K562 (cell line): ENCODE measurements around the gene MRPL44. TPM values are rescaled to one million over a fixed set of nuclear protein-coding genes. Genes with fewer than 3 reads are reported as not detected.

ENCODE experiments used
- GABPB1 ChIP-seq: sonication (generic); formaldehyde crosslinking; IDR thresholded peaks from 2 replicates; pipeline ENCODE4 v1.8.0; 2022; ENCODE audit warnings: mild to moderate bottlenecking, missing genetic modification reagents
- HMGN3 ChIP-seq: IDR thresholded peaks from 2 replicates; pipeline ENCODE4 v1.6.1; 2011; ENCODE audit warnings: borderline replicate concordance, low read depth, mild to moderate bottlenecking, mixed read lengths, low read length; ENCODE audit not compliant: insufficient read length; ENCODE audit errors: extremely low read depth
- NONO ChIP-seq, 2 experiments: fragments of 200-400 bp in 1 of 2; fragments of 450-650 bp in 1 of 2; formaldehyde crosslinking in 1 of 2; IDR thresholded peaks; 2 replicates each; pipeline ENCODE4 v1.6.1; 2017; ENCODE audit warnings: low read depth in 2 of 2, mild to moderate bottlenecking in 2 of 2, moderate library complexity in 2 of 2, low read length in 1 of 2
- PCBP1 ChIP-seq: fragments of 200-400 bp; formaldehyde crosslinking; IDR thresholded peaks from 2 replicates; pipeline ENCODE4 v1.6.1; 2018; ENCODE audit warnings: mild to moderate bottlenecking, low read depth, low read length; ENCODE audit not compliant: poor library complexity, severe bottlenecking
- POLR2G ChIP-seq: fragments of 200-400 bp; formaldehyde crosslinking; IDR thresholded peaks from 2 replicates; pipeline ENCODE4 v1.6.1; 2017; ENCODE audit warnings: low read depth, mild to moderate bottlenecking, antibody characterized with exemption, low read length, moderate library complexity
- polyA plus RNA-seq, 8 experiments: library from polyadenylated mRNA; depleted of rRNA in 4 of 8; stranded (reverse) in 5 of 8; unstranded in 3 of 8; fragments of >200 nt; fragmentation: Nextera tagmentation in 2 of 8; fragmentation: Illumina TruSeq in 1 of 8; extraction: Ambion mirVana in 2 of 8; extraction: Trizol in 1 of 8; gene quantifications; 2 replicates each; pipeline versions ENCODE4 v1.2.1 to v1.2.3, GENCODE V29; 2011 to 2014; ENCODE audit warnings: inconsistent platforms in 1 of 8, missing spikeins in 1 of 8
- total RNA-seq, 7 experiments: library from RNA; depleted of rRNA in 6 of 7; stranded (reverse); fragments of >200 nt in 6 of 7; fragmentation: Illumina TruSeq in 2 of 7; extraction: Trizol in 2 of 7; gene quantifications; 2 replicates each; pipeline versions ENCODE4 v1.2.1 to v1.2.3, GENCODE V29; 2011 to 2021; ENCODE audit warnings: low replicate concordance in 1 of 7
- TF ChIP-seq, protein P1 (sequence below), 2 experiments: fragments of 450-650 bp in 1 of 2; sonication (generic) in 1 of 2; formaldehyde crosslinking in 1 of 2; IDR thresholded peaks; 2 replicates each; pipeline versions ENCODE4 v1.7.1 to v1.9.0; 2016 to 2022; ENCODE audit warnings: inconsistent platforms in 1 of 2, mild to moderate bottlenecking in 1 of 2, missing genetic modification reagents in 1 of 2
- TF ChIP-seq, protein P2 (sequence below), 2 experiments: fragments of 450-650 bp; formaldehyde crosslinking in 1 of 2; IDR thresholded peaks; 2 replicates each; pipeline versions ENCODE4 v1.4.0 to v1.6.1; 2014 to 2020; ENCODE audit warnings: mild to moderate bottlenecking in 2 of 2, borderline replicate concordance in 1 of 2, low read depth in 1 of 2

The MRPL44 gene
- total and polyA plus RNA-seq, 9 of the 15 experiments (the other 6 are each of a cell fraction or from before 2014, with no cell fraction given), result 10.4 to 26.0 (median 20.2) TPM

DNA sequence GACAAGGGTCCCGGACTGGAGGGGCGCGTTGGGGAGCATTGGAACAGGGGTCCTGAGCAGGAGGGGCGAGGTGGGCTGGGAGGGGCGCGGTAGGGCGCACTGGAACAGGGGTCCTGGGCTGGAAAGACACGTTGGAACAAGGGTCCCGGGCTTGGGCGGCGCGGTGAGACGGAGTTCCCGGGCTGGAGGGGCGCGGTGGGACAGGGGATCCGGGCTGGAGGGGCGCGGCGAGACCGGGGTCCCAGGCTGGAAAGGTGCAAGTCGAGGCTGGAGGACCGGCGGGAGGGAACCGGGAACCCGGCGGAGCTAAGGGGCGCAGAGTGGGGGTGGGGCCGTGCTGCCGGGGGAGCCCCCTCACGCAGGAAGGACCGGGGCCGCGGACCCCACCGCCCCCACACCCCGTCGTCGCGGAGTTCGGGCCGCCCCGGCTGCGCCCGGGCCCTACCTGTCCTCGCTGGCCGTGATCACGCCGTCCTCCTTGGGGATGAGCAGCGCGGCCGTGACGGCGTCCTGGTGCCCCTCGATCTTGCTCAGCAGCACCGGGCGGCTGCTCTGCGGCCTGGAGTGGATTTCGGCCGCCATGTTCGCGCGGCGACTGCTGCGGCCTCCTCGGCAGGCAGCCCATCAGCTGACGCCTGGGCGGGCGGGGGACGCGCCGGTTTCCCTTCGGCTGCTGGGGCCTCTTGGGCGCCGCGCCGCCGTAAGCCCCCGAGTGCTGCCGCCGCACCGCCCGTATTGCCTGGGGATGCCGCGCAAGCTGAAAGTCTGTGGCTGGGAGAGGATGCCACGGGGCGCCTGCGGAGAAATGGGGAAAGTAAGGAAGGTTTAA is 12.3 kb upstream of the MRPL44 start, which contains the start of gene WDFY1 (continued):
- TF ChIP-seq, protein P1, sequence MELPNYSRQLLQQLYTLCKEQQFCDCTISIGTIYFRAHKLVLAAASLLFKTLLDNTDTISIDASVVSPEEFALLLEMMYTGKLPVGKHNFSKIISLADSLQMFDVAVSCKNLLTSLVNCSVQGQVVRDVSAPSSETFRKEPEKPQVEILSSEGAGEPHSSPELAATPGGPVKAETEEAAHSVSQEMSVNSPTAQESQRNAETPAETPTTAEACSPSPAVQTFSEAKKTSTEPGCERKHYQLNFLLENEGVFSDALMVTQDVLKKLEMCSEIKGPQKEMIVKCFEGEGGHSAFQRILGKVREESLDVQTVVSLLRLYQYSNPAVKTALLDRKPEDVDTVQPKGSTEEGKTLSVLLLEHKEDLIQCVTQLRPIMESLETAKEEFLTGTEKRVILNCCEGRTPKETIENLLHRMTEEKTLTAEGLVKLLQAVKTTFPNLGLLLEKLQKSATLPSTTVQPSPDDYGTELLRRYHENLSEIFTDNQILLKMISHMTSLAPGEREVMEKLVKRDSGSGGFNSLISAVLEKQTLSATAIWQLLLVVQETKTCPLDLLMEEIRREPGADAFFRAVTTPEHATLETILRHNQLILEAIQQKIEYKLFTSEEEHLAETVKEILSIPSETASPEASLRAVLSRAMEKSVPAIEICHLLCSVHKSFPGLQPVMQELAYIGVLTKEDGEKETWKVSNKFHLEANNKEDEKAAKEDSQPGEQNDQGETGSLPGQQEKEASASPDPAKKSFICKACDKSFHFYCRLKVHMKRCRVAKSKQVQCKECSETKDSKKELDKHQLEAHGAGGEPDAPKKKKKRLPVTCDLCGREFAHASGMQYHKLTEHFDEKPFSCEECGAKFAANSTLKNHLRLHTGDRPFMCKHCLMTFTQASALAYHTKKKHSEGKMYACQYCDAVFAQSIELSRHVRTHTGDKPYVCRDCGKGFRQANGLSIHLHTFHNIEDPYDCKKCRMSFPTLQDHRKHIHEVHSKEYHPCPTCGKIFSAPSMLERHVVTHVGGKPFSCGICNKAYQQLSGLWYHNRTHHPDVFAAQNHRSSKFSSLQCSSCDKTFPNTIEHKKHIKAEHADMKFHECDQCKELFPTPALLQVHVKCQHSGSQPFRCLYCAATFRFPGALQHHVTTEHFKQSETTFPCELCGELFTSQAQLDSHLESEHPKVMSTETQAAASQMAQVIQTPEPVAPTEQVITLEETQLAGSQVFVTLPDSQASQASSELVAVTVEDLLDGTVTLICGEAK (IDR thresholded peaks at IDR 0.05), result peak; percentile 81
- TF ChIP-seq, protein P1 (CRISPR knock-in tag; IDR thresholded peaks at IDR 0.05), result no peak
- TF ChIP-seq HMGN3, result peak; percentile 92
- peak; percentile 56 to 78; a peak in 3 of 4 replicates for TF ChIP-seq NONO (IDR thresholded peaks at IDR 0.05; ENCODE audit: low read depth in 2 of 2, low read length in 1 of 2)
- TF ChIP-seq, protein P2, sequence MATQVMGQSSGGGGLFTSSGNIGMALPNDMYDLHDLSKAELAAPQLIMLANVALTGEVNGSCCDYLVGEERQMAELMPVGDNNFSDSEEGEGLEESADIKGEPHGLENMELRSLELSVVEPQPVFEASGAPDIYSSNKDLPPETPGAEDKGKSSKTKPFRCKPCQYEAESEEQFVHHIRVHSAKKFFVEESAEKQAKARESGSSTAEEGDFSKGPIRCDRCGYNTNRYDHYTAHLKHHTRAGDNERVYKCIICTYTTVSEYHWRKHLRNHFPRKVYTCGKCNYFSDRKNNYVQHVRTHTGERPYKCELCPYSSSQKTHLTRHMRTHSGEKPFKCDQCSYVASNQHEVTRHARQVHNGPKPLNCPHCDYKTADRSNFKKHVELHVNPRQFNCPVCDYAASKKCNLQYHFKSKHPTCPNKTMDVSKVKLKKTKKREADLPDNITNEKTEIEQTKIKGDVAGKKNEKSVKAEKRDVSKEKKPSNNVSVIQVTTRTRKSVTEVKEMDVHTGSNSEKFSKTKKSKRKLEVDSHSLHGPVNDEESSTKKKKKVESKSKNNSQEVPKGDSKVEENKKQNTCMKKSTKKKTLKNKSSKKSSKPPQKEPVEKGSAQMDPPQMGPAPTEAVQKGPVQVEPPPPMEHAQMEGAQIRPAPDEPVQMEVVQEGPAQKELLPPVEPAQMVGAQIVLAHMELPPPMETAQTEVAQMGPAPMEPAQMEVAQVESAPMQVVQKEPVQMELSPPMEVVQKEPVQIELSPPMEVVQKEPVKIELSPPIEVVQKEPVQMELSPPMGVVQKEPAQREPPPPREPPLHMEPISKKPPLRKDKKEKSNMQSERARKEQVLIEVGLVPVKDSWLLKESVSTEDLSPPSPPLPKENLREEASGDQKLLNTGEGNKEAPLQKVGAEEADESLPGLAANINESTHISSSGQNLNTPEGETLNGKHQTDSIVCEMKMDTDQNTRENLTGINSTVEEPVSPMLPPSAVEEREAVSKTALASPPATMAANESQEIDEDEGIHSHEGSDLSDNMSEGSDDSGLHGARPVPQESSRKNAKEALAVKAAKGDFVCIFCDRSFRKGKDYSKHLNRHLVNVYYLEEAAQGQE (IDR thresholded peaks at IDR 0.05; ENCODE audit: borderline replicate concordance), result peak; percentile 20; the same call in 1 of the 2 replicates
- TF ChIP-seq, protein P2 (CRISPR knock-in tag; IDR thresholded peaks at IDR 0.05; ENCODE audit: low read depth), result no peak
- TF ChIP-seq POLR2G, result peak; percentile 95
- TF ChIP-seq PCBP1, result peak; percentile 25
- peak; percentile 64; the same call in 1 of the 2 replicates for TF ChIP-seq GABPB1 (CRISPR knock-in tag)
